Brain microvascular endothelial cell (primary cell): ENCODE results near the gene CIC.
A peak's percentile ranks its signal among the peaks of the same experiment; 100 is the strongest.

Experiments
- DNase-seq: peaks from one replicate; pipeline ENCODE4 v3.0.0-alpha.2; 2020
- H3K27ac ChIP-seq: fragments of 250-450 bp; sonication (Bioruptor Pico); 2 replicates; pipeline ENCODE4 v1.5.1; 2020; ENCODE audit warnings: mild to moderate bottlenecking, moderate library complexity
- H3K27me3 ChIP-seq: fragments of 250-450 bp; sonication (Bioruptor Pico); replicated peaks from 2 replicates; pipeline ENCODE4 v1.5.1; 2020; ENCODE audit warnings: mild to moderate bottlenecking
- H3K36me3 ChIP-seq: fragments of 250-450 bp; sonication (Bioruptor Pico); replicated peaks from 2 replicates; pipeline ENCODE4 v1.5.1; 2020; ENCODE audit warnings: mild to moderate bottlenecking
- H3K4me3 ChIP-seq: 2 replicates; pipeline ENCODE4 v1.5.1; 2011; ENCODE audit warnings: low read depth, mild to moderate bottlenecking, control low read depth, low read length, moderate library complexity
- CTCF ChIP-seq: IDR thresholded peaks from 2 replicates; pipeline ENCODE4 v1.5.1; 2011; ENCODE audit warnings: low read depth, mild to moderate bottlenecking, moderate library complexity, low read length, control low read depth, inconsistent platforms; ENCODE audit errors: missing control alignments
- in situ Hi-C: cut with HindIII; loops from 2 replicates; pipeline ENCODE4 v1.10.0; 2017; ENCODE audit warnings: low sequenced_read_pairs, low pct_ligation_motif_present

CIC gene

GRCh38 chr19:42268704-42269477 is at the start of gene CIC:
CIC (plus strand) TSS chr19:42269252; CDS start chr19:42271784, 2,532 bp downstream.
- H3K4me3 ChIP-seq = peak within 1 kb of the TSS; percentile 84
- peak; percentile 100 for DNase-seq
- in situ Hi-C loops = no loop called here
- peaks cover 18% of the 10 kb centered on the region for H3K36me3 ChIP-seq
- H3K27ac ChIP-seq = peak within 1 kb of the TSS; percentile 99
- no peaks in the 10 kb centered on the region for H3K27me3 ChIP-seq
- no peak for TF ChIP-seq CTCF

- in situ Hi-C loops = no loop called here
- H3K27ac ChIP-seq = peak within 1 kb of the TSS; percentile 74
- DNase-seq = peak; percentile 96
- H3K4me3 ChIP-seq = peak within 1 kb of the TSS; percentile 97
- peaks cover 13% of the 10 kb centered on the region for H3K36me3 ChIP-seq
- no peaks in the 10 kb centered on the region for H3K27me3 ChIP-seq
- TF ChIP-seq CTCF = no peak
These were observed 49.0 kb upstream of the CIC start, which contains the start of gene ZNF526 for GRCh38 chr19:42219812-42220750. ZNF526 (plus strand) TSS chr19:42220312; CDS start chr19:42224404, 4,092 bp downstream.

GRCh38 chr19:42220751-42221097 is 48.3 kb upstream of the CIC start:
- H3K27ac ChIP-seq = peak overlapping the region; percentile 74
- no peaks in the 10 kb centered on the region for H3K27me3 ChIP-seq
- H3K4me3 ChIP-seq = peak overlapping the region; percentile 97
- in situ Hi-C loops = no loop called here
- DNase-seq = no peak
- no peak for TF ChIP-seq CTCF
- peaks cover 18% of the 10 kb centered on the region for H3K36me3 ChIP-seq

GRCh38 chr19:42224940-42225717 is 43.9 kb upstream of the CIC start:
- Histone ChIP-seq H3K4me3 (no peak overlapping the region), H3K27me3 (no peaks in the 10 kb centered on the region), H3K36me3 (peaks cover 57% of the 10 kb centered on the region), H3K27ac (no peak overlapping the region)
- DNase-seq = no peak
- in situ Hi-C loops = no loop called here
- TF ChIP-seq CTCF = no peak

GRCh38 chr19:42225718-42226292 is 43.2 kb upstream of the CIC start:
- TF ChIP-seq CTCF = no peak
- Histone ChIP-seq H3K4me3 (no peak overlapping the region), H3K27me3 (no peaks in the 10 kb centered on the region), H3K27ac (no peak overlapping the region), H3K36me3 (peaks cover 61% of the 10 kb centered on the region)
- in situ Hi-C loops = no loop called here
- no peak for DNase-seq
